Stimulated activated CD4-positive, alpha-beta T cell treated with anti-CD3 and anti-CD28 coated beads, TNF-alpha, amount 100 ng/mL, for 1 hour (primary cell): ENCODE measurements around the gene EDDM3A.
"Not testable (repeated sequence)": the region's sequence is repeated elsewhere in the genome, so short reads cannot be mapped to it uniquely, and the experiment has no call there.

Experiments
- DNase-seq, 3 donors: peaks; one replicate each; pipeline ENCODE4 v3.0.0-alpha.2; 2020; ENCODE audit warnings: low read depth in 3 of 3, low spot score in 1 of 3

Gene EDDM3A

GRCh38 chr14:20732979-20733635 is 12.6 kb upstream of the EDDM3A start:
- no peak for DNase-seq

- no peak for DNase-seq
Observed at GRCh38 chr14:20733684-20734429, 11.8 kb upstream of the EDDM3A start.

GRCh38 chr14:20734430-20734806 is 11.3 kb upstream of the EDDM3A start:
- DNase-seq = no peak

GRCh38 chr14:20738292-20738691 is 7.4 kb upstream of the EDDM3A start:
- DNase-seq = not testable (repeated sequence)

- no peak for DNase-seq
Observed at GRCh38 chr14:20742132-20742531, 3.6 kb upstream of the EDDM3A start.

GRCh38 chr14:20743556-20743955 is 2.1 kb upstream of the EDDM3A start:
- no peak for DNase-seq

GRCh38 chr14:20746566-20746965 is 879 bp downstream of the EDDM3A start:
- DNase-seq = no peak

- DNase-seq = no peak
Observed at GRCh38 chr14:20748439-20748838, 2.8 kb downstream of the EDDM3A start.

- DNase-seq = no peak
Observed at GRCh38 chr14:20750194-20750593, 4.5 kb downstream of the EDDM3A start.

- no peak for DNase-seq
Observed at GRCh38 chr14:20751963-20752562, 6.4 kb downstream of the EDDM3A start.

GRCh38 chr14:20754308-20754707 is 8.6 kb downstream of the EDDM3A start:
- DNase-seq = no peak

GRCh38 chr14:20755037-20755436 is 9.3 kb downstream of the EDDM3A start:
- no peak for DNase-seq

- no peak for DNase-seq
Observed at GRCh38 chr14:20757965-20758364, 12.3 kb downstream of the EDDM3A start.

GRCh38 chr14:20759465-20759864 is 13.8 kb downstream of the EDDM3A start:
- not testable (repeated sequence) for DNase-seq

GRCh38 chr14:20760950-20761349 is 15.3 kb downstream of the EDDM3A start:
- DNase-seq = no peak

GRCh38 chr14:20768593-20768892 is 22.9 kb downstream of the EDDM3A start:
- no peak for DNase-seq

GRCh38 chr14:20769421-20769820 is 23.7 kb downstream of the EDDM3A start:
- DNase-seq = no peak

- no peak for DNase-seq
Observed at GRCh38 chr14:20772650-20773049, 27.0 kb downstream of the EDDM3A start.

GRCh38 chr14:20774258-20774824 is 28.7 kb downstream of the EDDM3A start:
- no peak for DNase-seq

- DNase-seq = no peak
Observed at GRCh38 chr14:20775043-20775442, 29.4 kb downstream of the EDDM3A start.

- DNase-seq = no peak
Observed at GRCh38 chr14:20775901-20776300, 30.2 kb downstream of the EDDM3A start.

GRCh38 chr14:20781803-20782202 is 36.1 kb downstream of the EDDM3A start:
- no peak for DNase-seq
